Breast epithelium (tissue), 3 donors: ENCODE results near the gene C1QTNF6.

ENCODE experiments used
- POLR2A ChIP-seq: fragments of 450-650 bp; IDR thresholded peaks from one replicate; pipeline ENCODE4 v1.6.1; 2016; ENCODE audit warnings: antibody characterized with exemption, mild to moderate bottlenecking, moderate library complexity
- POLR2AphosphoS5 ChIP-seq, 3 donors: sonication (generic); formaldehyde crosslinking; IDR thresholded peaks; one replicate each; pipeline ENCODE4 v1.6.1; 2017; ENCODE audit warnings: antibody characterized with exemption in 3 of 3
- TF ChIP-seq, protein P1 (sequence below), 3 donors: fragments of 450-650 bp; IDR thresholded peaks; one replicate each; pipeline ENCODE4 v1.5.1; 2016 to 2017; ENCODE audit warnings: antibody characterized with exemption in 3 of 3, mild to moderate bottlenecking in 3 of 3, moderate library complexity in 3 of 3

DNA sequence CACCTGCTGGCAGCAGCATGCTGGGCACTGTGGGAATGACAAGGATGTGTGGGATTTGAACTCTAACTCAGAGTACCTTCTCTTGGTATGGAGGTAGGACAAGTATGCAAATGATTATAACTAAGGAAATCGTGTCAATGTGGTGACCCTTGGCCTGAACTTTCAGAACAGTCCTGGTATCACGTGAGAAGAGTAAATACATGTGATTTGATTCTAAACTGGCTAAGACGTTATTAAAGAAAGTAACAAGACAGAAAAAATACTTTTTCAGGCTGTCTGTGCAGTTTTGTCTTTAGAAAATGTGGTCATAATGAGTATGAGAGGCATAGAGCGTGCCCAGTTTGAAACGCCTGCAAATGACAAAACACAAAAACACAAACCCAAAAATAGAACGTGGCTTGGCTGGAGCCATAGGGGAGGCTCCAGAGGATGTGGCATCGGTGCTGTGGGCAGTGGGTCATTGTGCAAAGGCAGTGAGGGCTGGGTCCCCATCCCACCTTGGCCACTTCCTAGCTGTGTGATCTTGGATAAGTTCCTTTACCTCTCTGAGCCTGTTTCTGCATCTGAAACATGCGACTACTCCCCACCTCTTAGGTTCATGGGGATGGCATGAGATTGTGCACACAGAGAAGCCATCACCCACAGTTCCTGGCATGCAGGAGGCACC, 19.9 kb downstream of the C1QTNF6 start:
- TF ChIP-seq, protein P1, sequence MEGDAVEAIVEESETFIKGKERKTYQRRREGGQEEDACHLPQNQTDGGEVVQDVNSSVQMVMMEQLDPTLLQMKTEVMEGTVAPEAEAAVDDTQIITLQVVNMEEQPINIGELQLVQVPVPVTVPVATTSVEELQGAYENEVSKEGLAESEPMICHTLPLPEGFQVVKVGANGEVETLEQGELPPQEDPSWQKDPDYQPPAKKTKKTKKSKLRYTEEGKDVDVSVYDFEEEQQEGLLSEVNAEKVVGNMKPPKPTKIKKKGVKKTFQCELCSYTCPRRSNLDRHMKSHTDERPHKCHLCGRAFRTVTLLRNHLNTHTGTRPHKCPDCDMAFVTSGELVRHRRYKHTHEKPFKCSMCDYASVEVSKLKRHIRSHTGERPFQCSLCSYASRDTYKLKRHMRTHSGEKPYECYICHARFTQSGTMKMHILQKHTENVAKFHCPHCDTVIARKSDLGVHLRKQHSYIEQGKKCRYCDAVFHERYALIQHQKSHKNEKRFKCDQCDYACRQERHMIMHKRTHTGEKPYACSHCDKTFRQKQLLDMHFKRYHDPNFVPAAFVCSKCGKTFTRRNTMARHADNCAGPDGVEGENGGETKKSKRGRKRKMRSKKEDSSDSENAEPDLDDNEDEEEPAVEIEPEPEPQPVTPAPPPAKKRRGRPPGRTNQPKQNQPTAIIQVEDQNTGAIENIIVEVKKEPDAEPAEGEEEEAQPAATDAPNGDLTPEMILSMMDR (IDR thresholded peaks at IDR 0.05) = no peak
- no peak for TF ChIP-seq POLR2A
- no peak for TF ChIP-seq POLR2AphosphoS5 (IDR thresholded peaks at IDR 0.05)
